Measurements from ENCODE around the gene JAG1.

GRCh38 chr20:10675450-10675848 is 1.6 kb upstream of the JAG1 start:
- TF ChIP-seq POLR2A (IDR thresholded peaks at IDR 0.05; ENCODE audit: low read depth, low read length) (no peak), CTCF (conservative IDR thresholded peaks at IDR 0.05; ENCODE audit: low read depth, low read length) (no peak)

All from IMR-90 (cell line).